NCI-H748 treated with DMSO at 0.1 percent for 48 hours (cell line): ENCODE measurements around the gene ZDBF2.
"Not testable (repeated sequence)": the region's sequence is repeated elsewhere in the genome, so short reads cannot be mapped to it uniquely, and the experiment has no call there.

Source experiments
- DNase-seq: peaks from one replicate; lab custom pipeline; 2025; lab: John Stamatoyannopoulos, UW

The ZDBF2 gene

GRCh38 chr2:206323486-206323885 lies 49.0 kb downstream of the ZDBF2 start:
- DNase-seq = no peak

DNA sequence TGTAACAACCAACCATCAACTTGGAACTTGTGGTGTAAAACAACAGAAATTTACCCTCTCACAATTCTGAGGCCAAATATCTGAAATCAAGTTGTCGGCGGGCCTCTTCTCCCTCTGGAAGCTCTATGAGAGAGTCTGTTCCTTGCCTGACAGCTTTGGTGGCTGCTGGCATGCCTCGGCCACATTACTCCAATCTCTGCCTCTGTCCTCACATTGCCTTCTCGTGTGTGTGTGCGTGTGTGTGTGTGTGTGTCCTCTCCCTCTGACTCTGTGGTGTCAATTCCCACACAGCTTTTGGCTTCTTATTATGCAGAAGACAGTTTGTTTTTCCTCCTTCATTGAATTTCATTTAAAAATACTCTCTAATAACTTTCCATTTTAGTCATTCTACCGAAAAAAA lies 50.4 kb downstream of the ZDBF2 start:
- DNase-seq = no peak

DNA sequence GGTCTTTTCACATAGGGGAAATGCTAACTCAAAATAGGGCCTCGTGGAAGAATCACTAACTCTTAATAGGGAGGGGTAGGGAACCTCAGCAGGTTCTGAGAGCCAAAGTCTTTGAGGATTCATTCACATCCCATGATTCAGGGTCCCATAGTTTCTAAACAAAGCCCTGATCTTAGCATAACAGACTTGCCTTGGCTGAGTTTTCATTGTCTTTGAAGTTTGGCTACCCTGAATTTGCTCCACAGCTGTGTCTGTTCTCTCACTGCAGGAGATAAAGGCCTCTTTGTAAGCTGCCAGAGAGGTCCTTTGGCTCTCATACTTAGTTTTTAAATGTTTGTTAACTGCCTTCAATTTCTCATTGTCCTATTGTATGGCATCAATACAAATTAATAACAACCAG lies 54.5 kb downstream of the ZDBF2 start:
- DNase-seq = no peak

- peak; percentile 78 for DNase-seq
Observed at GRCh38 chr2:206336861-206337260, 62.4 kb downstream of the ZDBF2 start.

DNA sequence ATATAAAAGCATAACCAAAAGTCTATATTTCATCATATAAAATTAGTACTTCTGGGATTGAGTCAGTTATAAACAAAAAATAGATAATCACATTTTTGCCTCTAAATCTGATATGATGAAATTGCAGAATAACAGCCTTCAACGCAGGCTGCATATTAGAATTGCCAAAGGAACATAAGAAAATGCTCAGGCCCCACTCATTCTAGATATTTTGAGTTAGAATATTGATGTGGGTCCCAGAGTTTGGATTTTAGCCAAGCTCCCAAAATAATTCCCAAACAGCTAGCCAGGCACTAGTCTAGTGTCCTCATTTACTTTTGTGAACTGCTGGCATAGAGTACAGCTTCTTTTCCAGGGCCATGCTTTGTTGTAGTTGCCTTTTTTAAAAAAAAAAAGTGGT lies 63.5 kb downstream of the ZDBF2 start:
- no peak for DNase-seq

DNA sequence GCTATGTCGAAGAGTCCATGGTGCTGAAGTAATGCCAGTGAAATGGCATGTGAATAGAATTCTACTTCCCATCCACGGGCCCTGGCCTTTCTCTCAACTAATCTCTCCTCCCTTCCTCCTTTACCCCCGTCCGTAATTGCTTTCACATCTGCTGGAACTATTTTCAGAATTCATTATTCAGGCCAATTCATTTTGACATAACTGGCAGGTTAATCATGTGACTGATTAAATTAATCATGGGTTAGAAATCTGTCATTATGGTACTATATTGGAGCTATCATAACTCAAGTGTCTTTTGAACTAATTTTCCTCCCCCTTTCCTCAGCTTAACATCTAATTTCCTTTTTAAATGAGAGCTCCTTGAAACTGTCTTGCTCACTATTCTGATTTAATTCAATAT lies 66.9 kb downstream of the ZDBF2 start:
- DNase-seq = no peak

GRCh38 chr2:206343144-206343543 lies 68.7 kb downstream of the ZDBF2 start:
- no peak for DNase-seq

GRCh38 chr2:206343816-206344215 lies 69.4 kb downstream of the ZDBF2 start:
- DNase-seq = no peak

DNA sequence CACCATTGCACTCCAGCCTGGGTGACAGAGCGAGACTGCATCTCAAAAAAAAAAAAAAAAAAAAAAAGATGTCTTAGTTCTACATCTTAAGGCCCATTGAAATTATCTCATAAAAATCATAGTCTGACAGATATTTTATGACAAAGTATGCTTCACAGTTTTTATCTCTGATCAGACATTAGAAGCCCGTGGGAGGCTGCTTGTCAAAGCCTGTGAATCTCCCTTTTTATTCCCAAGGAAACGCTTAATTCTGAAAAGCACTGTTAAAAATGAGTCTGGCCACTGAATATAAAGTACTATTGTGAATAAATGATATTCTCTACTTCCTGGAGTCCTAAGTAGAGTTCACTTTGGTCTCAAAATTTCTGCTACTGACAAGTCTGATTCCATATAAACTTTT lies 71.1 kb downstream of the ZDBF2 start:
- no peak for DNase-seq

GRCh38 chr2:206349375-206349774 lies 74.9 kb downstream of the ZDBF2 start:
- no peak for DNase-seq

GRCh38 chr2:206352571-206352970 lies 78.1 kb downstream of the ZDBF2 start:
- no peak for DNase-seq

GRCh38 chr2:206353685-206354084 lies 79.2 kb downstream of the ZDBF2 start:
- DNase-seq = no peak

- DNase-seq = no peak
Observed at GRCh38 chr2:206354129-206354528, 79.7 kb downstream of the ZDBF2 start.

- not testable (repeated sequence) for DNase-seq
Observed at GRCh38 chr2:206356840-206357239, 82.4 kb downstream of the ZDBF2 start.

DNA sequence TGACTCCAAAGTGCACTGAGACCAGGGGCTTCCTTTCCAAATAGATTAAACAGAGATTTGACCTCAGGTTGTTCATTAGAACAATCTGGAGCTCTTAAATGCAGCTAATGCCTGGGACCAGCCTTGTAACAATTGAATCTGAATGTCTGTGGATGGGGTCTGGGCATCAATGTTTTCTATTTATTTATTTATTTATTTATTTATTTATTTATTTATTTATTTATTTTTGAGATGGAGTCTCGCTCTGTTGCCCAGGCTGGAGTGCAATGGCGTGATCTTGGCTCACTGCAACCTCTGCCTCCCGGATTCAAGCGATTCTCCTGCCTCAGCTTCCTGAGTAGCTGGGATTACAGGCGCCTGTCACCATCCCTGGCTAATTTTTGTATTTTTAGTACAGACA lies 86.4 kb downstream of the ZDBF2 start:
- not testable (repeated sequence) for DNase-seq

DNA sequence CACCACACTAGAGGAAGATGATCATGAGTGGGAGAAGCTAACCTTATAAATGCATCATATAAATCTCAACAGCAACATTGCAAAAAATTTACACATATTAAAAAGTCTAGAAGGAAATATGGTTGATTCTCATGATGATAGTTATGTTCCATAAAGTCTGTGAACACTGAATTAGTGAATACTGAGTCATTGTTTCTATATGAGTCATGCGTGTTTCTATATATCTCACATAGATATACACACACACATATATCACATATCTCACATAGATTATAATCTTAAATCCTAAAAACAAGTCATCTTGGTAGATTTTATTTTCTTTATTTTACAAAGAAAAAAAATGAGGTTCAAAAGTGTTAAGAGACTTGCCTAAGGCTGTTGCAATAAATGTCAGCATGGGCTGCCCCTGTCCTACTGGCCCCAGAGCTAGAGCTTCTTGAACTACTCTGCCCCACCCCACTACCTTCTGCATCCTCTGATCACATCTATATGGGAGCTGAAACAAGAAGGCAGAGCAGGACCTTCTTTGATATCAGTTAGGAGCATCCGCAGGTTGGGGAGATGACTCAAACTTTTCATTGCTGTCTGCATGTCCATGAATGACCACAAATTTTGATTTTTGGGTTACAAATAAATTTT lies 87.1 kb downstream of the ZDBF2 start:
- DNase-seq = no peak
